ENCODE measurements around the gene ZBTB32.

The ZBTB32 gene

GRCh38 chr19:35669974-35670373 lies 34.4 kb upstream of the ZBTB32 start:
- peaks cover 0 to 8% (median 0%) of the 10 kb centered on the region in 3 donors for H3K36me3 ChIP-seq
- no peaks in the 10 kb centered on the region for H3K9me3 ChIP-seq
- peaks cover 0 to 7% (median 3%) of the 10 kb centered on the region in 4 donors for H3K4me1 ChIP-seq
- peaks cover 0 to 28% of the 10 kb centered on the region in 2 donors for H3K27me3 ChIP-seq
- intact Hi-C loops (cut with DNase I; ENCODE audit: low total_unique reads): no loop called here
- DNase-seq: no peak
- H3K4me3 ChIP-seq: no peak overlapping the region
- no peak for TF ChIP-seq CTCF (IDR thresholded peaks at IDR 0.05)
- H3K27ac ChIP-seq: no peak overlapping the region

DNA sequence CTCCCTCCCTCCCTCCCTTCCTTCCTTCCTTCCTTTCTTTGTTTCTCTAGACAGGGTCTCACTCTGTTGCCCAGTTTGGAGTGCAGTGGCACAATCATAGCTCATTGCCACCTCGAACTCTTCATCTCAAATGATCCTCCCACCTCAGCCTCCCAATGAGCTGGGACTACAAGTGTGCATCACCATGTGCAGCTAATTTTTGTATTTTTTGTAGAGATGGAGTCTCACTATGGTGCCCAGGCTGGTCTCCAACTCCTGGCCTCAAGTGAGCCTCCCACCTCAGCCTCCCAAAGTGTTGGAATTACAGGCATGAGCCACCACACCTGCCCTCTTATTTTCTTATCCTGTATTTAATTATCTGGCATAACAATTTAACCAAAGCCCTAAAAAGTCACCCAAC lies 33.7 kb upstream of the ZBTB32 start:
- Histone ChIP-seq H3K9me3 (no peaks in the 10 kb centered on the region), H3K4me1 (peaks cover 0 to 7% (median 3%) of the 10 kb centered on the region in 4 donors), H3K36me3 (peaks cover 0 to 1% (median 0%) of the 10 kb centered on the region in 3 donors), H3K27me3 (peaks cover 0 to 29% of the 10 kb centered on the region in 2 donors), H3K4me3 (no peak overlapping the region), H3K27ac (no peak overlapping the region)
- intact Hi-C loops (cut with DNase I; ENCODE audit: low total_unique reads): no loop called here
- DNase-seq: no peak
- TF ChIP-seq CTCF (IDR thresholded peaks at IDR 0.05): no peak

DNA sequence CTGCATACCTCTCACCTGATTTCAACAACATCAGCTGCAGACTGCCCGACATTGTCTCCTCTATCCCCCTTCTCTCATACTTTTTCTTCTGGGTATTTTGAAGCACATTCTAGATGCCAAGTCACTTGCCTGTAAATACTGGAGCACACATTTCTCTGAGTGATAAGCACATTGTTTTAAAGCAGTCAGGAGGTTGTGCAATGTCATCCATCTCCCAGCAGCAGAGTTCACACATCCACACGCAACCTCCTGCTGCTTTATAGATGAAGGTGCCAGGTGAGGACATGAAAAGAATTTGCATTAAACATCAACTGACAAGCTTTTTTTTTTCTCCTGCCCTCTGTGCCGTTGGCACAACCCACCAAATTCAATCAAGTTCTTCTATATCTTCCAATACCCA lies 32.5 kb upstream of the ZBTB32 start:
- Histone ChIP-seq H3K36me3 (no peaks in the 10 kb centered on the region), H3K9me3 (no peaks in the 10 kb centered on the region), H3K4me3 (no peak overlapping the region), H3K27me3 (peaks cover 0 to 39% of the 10 kb centered on the region in 2 donors), H3K4me1 (peaks cover 0 to 7% (median 3%) of the 10 kb centered on the region in 4 donors), H3K27ac (no peak overlapping the region)
- DNase-seq: no peak
- TF ChIP-seq CTCF (IDR thresholded peaks at IDR 0.05): no peak
- intact Hi-C loops (cut with DNase I; ENCODE audit: low total_unique reads): no loop called here

GRCh38 chr19:35673121-35673804 lies 31.1 kb upstream of the ZBTB32 start:
- intact Hi-C loops (cut with DNase I; ENCODE audit: low total_unique reads): no loop called here
- peaks cover 0 to 47% of the 10 kb centered on the region in 2 donors for H3K27me3 ChIP-seq
- H3K4me1 ChIP-seq: peaks cover 0 to 7% (median 3%) of the 10 kb centered on the region in 4 donors
- no peak for TF ChIP-seq CTCF (IDR thresholded peaks at IDR 0.05)
- H3K36me3 ChIP-seq: no peaks in the 10 kb centered on the region
- peak overlapping the region in 1 of 2 donors; percentile 20 for H3K4me3 ChIP-seq
- DNase-seq: no peak
- no peaks in the 10 kb centered on the region for H3K9me3 ChIP-seq
- H3K27ac ChIP-seq: no peak overlapping the region

GRCh38 chr19:35675589-35676140 lies 28.7 kb upstream of the ZBTB32 start:
- Histone ChIP-seq H3K4me1 (peaks cover 0 to 7% (median 3%) of the 10 kb centered on the region in 4 donors), H3K27ac (no peak overlapping the region), H3K36me3 (no peaks in the 10 kb centered on the region), H3K27me3 (peaks cover 0 to 47% of the 10 kb centered on the region in 2 donors), H3K9me3 (no peaks in the 10 kb centered on the region), H3K4me3 (no peak overlapping the region)
- no peak for DNase-seq
- TF ChIP-seq CTCF (IDR thresholded peaks at IDR 0.05): no peak
- intact Hi-C loops (cut with DNase I; ENCODE audit: low total_unique reads): no loop called here
